DOHH2 (cell line): ENCODE measurements around the gene CYP17A1.

ENCODE experiments used
- H3F3A ChIP-seq: fragments of 200-600 bp; sonication (generic), shearing (Covaris generic); 2 replicates; pipeline ENCODE4 v1.6.0; 2016; ENCODE audit warnings: antibody characterized with exemption, mild to moderate bottlenecking; ENCODE audit not compliant: control insufficient read depth, insufficient read depth
- H3K27ac ChIP-seq: fragments of 200-600 bp; sonication (generic); 2 replicates; pipeline ENCODE4 v1.5.1; 2014; ENCODE audit warnings: low read depth, mild to moderate bottlenecking, low read length, moderate library complexity
- H3K27me3 ChIP-seq: fragments of 200-600 bp; sonication (generic); 2 replicates; pipeline ENCODE4 v1.6.1; 2014; ENCODE audit warnings: mild to moderate bottlenecking, low read length, mixed read lengths; ENCODE audit not compliant: control insufficient read depth
- H3K36me3 ChIP-seq: fragments of 200-600 bp; sonication (generic); 2 replicates; pipeline ENCODE4 v1.6.1; 2014; ENCODE audit warnings: mild to moderate bottlenecking, low read length, moderate library complexity, mixed read lengths; ENCODE audit not compliant: control insufficient read depth
- H3K4me1 ChIP-seq: fragments of 200-600 bp; sonication (generic); 2 replicates; pipeline ENCODE4 v1.6.1; 2014; ENCODE audit warnings: mild to moderate bottlenecking, low read length, mixed read lengths; ENCODE audit not compliant: control insufficient read depth
- H3K4me2 ChIP-seq: fragments of 200-600 bp; sonication (generic); 2 replicates; pipeline ENCODE4 v1.6.0; 2014; ENCODE audit warnings: mild to moderate bottlenecking, low read length, moderate library complexity
- H3K4me3 ChIP-seq: fragments of 200-600 bp; sonication (generic); 2 replicates; pipeline ENCODE4 v1.5.1; 2014; ENCODE audit warnings: mild to moderate bottlenecking, low read length, mixed read lengths
- H3K79me2 ChIP-seq: fragments of 200-600 bp; sonication (generic); 2 replicates; pipeline ENCODE4 v1.6.1; 2014; ENCODE audit warnings: mild to moderate bottlenecking, low read length, mixed read lengths; ENCODE audit not compliant: control insufficient read depth
- H3K9me2 ChIP-seq: fragments of 200-600 bp; sonication (generic); replicated peaks from 2 replicates; pipeline ENCODE4 v1.6.1; 2014; ENCODE audit warnings: mild to moderate bottlenecking, low read length, mixed read lengths; ENCODE audit not compliant: control insufficient read depth
- H3K9me3 ChIP-seq: fragments of 200-600 bp; sonication (generic); 2 replicates; pipeline ENCODE4 v1.6.1; 2014; ENCODE audit warnings: antibody characterized with exemption, low read length, mixed read lengths; ENCODE audit not compliant: control insufficient read depth, insufficient read depth
- H4K20me1 ChIP-seq: fragments of 200-600 bp; sonication (generic); 2 replicates; pipeline ENCODE4 v1.6.0; 2014; ENCODE audit warnings: low read depth, mild to moderate bottlenecking, antibody characterized with exemption, low read length, moderate library complexity; ENCODE audit not compliant: control insufficient read depth, insufficient read depth
- EZH2phosphoT487 ChIP-seq: fragments of 200-600 bp; sonication (generic); IDR thresholded peaks from 2 replicates; pipeline ENCODE4 v1.6.1; 2017; ENCODE audit warnings: borderline replicate concordance, mild to moderate bottlenecking, antibody characterized with exemption, low read length, moderate library complexity, mixed read lengths
- TF ChIP-seq, protein P1 (sequence below): fragments of 200-600 bp; sonication (generic); IDR thresholded peaks from one replicate; pipeline ENCODE4 v1.5.1; 2014; ENCODE audit warnings: antibody characterized with exemption, mild to moderate bottlenecking, low read depth, low read length; ENCODE audit not compliant: poor library complexity, severe bottlenecking

The CYP17A1 gene

DNA sequence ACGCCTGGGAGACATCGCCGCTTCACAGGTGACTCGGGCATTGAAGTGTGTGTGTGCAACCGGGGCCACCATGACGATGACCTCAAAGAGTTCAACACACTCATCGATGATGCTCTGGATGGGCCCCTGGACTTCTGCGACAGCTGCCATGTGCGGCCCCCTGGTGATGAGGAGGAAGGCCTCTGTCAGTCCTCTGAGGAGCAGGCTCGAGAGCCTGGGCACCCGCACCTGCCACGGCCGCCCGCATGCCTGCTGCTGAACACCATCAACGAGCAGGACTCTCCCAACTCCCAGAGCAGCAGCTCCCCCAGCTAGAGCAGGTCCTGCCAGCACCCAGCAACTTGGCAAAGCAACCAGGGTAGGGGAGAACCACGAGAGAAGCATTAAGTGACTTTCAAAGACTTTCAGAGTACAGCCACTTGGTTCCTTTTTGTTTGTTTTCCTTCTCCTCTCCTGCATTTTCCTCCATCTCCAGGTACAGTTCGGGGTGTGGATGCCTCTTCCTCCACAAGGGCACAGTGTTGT, 24.1 kb downstream of the CYP17A1 start:
- no peaks in the 10 kb centered on the region for H4K20me1 ChIP-seq
- H3K79me2 ChIP-seq = no peaks in the 10 kb centered on the region
- H3K27ac ChIP-seq = no peak overlapping the region
- no peak overlapping the region for H3K4me3 ChIP-seq
- peaks cover 28% of the 10 kb centered on the region for H3K36me3 ChIP-seq
- no peaks in the 10 kb centered on the region for H3K9me3 ChIP-seq
- H3K9me2 ChIP-seq = no peaks in the 10 kb centered on the region
- H3K4me2 ChIP-seq = no peak overlapping the region
- H3K27me3 ChIP-seq = no peaks in the 10 kb centered on the region
- H3K4me1 ChIP-seq = peaks cover 6% of the 10 kb centered on the region; the same call in 1 of the 2 replicates
- no peak for TF ChIP-seq EZH2phosphoT487
- TF ChIP-seq, protein P1, sequence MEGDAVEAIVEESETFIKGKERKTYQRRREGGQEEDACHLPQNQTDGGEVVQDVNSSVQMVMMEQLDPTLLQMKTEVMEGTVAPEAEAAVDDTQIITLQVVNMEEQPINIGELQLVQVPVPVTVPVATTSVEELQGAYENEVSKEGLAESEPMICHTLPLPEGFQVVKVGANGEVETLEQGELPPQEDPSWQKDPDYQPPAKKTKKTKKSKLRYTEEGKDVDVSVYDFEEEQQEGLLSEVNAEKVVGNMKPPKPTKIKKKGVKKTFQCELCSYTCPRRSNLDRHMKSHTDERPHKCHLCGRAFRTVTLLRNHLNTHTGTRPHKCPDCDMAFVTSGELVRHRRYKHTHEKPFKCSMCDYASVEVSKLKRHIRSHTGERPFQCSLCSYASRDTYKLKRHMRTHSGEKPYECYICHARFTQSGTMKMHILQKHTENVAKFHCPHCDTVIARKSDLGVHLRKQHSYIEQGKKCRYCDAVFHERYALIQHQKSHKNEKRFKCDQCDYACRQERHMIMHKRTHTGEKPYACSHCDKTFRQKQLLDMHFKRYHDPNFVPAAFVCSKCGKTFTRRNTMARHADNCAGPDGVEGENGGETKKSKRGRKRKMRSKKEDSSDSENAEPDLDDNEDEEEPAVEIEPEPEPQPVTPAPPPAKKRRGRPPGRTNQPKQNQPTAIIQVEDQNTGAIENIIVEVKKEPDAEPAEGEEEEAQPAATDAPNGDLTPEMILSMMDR = no peak
- H3F3A ChIP-seq = no peaks in the 10 kb centered on the region

DNA sequence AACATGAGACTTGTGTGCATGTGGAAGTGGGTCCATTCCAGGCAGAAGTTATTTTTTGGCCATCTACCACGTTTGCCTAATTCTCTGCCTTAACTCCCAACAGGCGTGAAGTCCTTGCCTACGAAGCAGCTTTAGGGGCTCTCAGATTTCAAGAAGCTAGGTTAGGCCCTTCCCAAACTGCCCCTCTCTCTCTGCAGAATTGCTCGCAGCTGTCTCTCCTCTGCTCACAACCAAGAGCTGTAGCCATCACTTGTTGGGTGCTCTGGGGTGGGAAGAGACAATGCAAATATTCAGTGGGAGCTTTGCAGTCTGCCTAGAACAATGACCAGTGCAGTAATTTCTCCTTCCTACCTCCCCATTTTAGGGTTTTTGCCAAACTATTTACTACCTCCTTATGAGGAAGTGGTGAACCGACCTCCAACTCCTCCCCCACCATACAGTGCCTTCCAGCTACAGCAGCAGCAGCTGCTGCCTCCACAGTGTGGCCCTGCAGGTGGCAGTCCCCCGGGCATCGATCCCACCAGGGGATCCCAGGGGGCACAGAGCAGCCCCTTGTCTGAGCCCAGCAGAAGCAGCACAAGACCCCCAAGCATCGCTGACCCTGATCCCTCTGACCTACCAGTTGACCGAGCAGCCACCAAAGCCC, 24.9 kb downstream of the CYP17A1 start:
- H3K27ac ChIP-seq = no peak overlapping the region
- no peak overlapping the region for H3K4me3 ChIP-seq
- no peaks in the 10 kb centered on the region for H4K20me1 ChIP-seq
- peaks cover 28% of the 10 kb centered on the region for H3K36me3 ChIP-seq
- no peaks in the 10 kb centered on the region for H3K79me2 ChIP-seq
- H3F3A ChIP-seq = no peaks in the 10 kb centered on the region
- H3K4me2 ChIP-seq = no peak overlapping the region
- peaks cover 6% of the 10 kb centered on the region; the same call in 1 of the 2 replicates for H3K4me1 ChIP-seq
- H3K9me2 ChIP-seq = no peaks in the 10 kb centered on the region
- no peaks in the 10 kb centered on the region for H3K27me3 ChIP-seq
- no peaks in the 10 kb centered on the region for H3K9me3 ChIP-seq
- TF ChIP-seq, protein P1 = no peak
- TF ChIP-seq EZH2phosphoT487 = no peak

DNA sequence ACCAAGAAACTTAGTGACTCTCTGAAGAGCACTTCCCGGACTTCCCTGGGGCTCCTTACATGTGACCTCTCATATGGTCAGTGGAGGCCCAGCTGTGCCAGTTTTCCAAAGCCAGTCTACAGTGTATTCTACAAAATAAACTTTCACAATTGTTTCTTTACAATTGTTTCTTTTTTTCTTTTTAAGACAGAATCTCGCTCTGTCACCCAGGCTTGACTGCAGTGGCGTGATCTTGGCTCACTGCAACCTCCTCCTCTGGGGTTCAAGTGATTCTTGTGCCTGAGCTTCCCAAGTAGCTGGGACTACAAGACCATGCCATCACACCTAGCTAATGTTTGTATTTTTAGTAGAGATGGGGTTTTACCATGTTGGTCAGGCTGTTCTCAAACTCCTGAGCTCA, 25.9 kb downstream of the CYP17A1 start:
- Histone ChIP-seq H3K36me3 (peaks cover 28% of the 10 kb centered on the region), H3F3A (no peaks in the 10 kb centered on the region), H3K4me1 (peaks cover 6% of the 10 kb centered on the region; the same call in 1 of the 2 replicates), H3K9me2 (no peaks in the 10 kb centered on the region), H3K4me3 (no peak overlapping the region), H4K20me1 (no peaks in the 10 kb centered on the region), H3K9me3 (no peaks in the 10 kb centered on the region), H3K27ac (no peak overlapping the region), H3K27me3 (no peaks in the 10 kb centered on the region), H3K79me2 (no peaks in the 10 kb centered on the region), H3K4me2 (no peak overlapping the region)
- TF ChIP-seq, protein P1 = no peak
